ENCODE measurements around the gene MCU. TPM values are rescaled to one million over a fixed set of nuclear protein-coding genes. Genes with fewer than 3 reads are reported as not detected.

Gene MCU
- total RNA-seq, 1 experiment from 2014 or later, result 37.2 TPM

DNA sequence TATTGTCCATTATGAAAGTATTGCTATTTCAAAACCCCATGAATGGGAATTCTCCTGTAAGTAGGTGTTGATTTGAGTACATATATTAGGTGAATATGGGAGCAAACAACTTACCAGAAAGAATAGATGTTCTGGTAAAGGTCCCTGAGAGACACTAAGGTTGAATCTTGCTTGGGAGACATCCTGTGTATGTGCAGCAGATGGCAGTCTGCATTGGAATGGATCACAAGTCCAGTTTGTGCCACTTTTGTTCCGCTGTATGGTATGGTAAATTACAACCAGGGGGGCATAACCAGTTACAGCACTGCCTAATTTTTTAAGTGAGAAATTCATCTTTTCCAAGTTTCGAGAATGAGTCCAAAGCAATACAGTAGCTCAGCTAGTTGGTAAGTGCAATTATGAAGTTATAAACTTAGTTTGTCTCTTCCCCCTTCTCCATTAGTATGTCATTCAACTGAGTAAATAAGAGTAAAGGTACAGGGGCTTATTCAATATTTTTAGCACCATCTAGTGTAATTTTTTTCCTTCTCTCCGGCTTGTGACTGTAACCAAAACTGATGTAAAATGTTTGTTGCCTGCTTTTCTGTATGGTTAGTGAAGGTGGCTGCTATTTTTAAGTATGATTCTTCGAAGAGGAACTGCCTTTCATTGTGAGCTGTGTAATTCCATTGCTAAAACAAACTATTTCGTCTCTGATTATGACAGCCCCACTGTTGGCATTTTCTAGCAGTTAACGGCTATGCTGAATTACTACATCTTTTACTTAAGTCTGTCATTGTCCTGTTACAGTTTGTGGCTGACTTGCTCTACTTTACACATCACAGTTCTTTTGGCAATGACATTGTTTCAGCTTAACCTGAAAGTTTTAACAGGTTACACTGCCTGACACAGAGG lies 2.8 kb downstream of the MCU start:
- Mint-ChIP-seq H3K27me3 (ENCODE audit: low read depth) (no peaks in the 10 kb centered on the region), H3K4me3 (no peak overlapping the region), H3K36me3 (no peaks in the 10 kb centered on the region), H3K9me3 (no peaks in the 10 kb centered on the region), H3K27ac (peak overlapping the region; percentile 28; the same call in 1 of the 2 replicates), H3K4me1 (peaks cover 25% of the 10 kb centered on the region)
- no peak for ATAC-seq
- CTCF ChIA-PET, result interaction anchor here (0.9 to 1.2 kb wide), 4 partner anchors 12 to 319 kb away, joined by 3 to 5 read pairs (median 4); no protein-coding TSS in a partner anchor
- TF ChIP-seq FOXK1 (CRISPR knock-in tag; IDR thresholded peaks at IDR 0.05), result no peak
- TF ChIP-seq EMX1 (CRISPR knock-in tag; IDR thresholded peaks at IDR 0.05), result no peak
- no peak for TF ChIP-seq MLX (CRISPR knock-in tag; IDR thresholded peaks at IDR 0.05)
- no peak for TF ChIP-seq JAZF1 (CRISPR knock-in tag; IDR thresholded peaks at IDR 0.05)
- no peak for TF ChIP-seq ATF6 (CRISPR knock-in tag; IDR thresholded peaks at IDR 0.05)
- TF ChIP-seq, protein P1, sequence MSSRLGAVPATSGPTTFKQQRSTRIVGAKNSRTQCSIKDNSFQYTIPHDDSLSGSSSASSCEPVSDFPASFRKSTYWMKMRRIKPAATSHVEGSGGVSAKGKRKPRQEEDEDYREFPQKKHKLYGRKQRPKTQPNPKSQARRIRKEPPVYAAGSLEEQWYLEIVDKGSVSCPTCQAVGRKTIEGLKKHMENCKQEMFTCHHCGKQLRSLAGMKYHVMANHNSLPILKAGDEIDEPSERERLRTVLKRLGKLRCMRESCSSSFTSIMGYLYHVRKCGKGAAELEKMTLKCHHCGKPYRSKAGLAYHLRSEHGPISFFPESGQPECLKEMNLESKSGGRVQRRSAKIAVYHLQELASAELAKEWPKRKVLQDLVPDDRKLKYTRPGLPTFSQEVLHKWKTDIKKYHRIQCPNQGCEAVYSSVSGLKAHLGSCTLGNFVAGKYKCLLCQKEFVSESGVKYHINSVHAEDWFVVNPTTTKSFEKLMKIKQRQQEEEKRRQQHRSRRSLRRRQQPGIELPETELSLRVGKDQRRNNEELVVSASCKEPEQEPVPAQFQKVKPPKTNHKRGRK (CRISPR knock-in tag; IDR thresholded peaks at IDR 0.05; ENCODE audit: borderline replicate concordance), result no peak
- TF ChIP-seq, protein P2, sequence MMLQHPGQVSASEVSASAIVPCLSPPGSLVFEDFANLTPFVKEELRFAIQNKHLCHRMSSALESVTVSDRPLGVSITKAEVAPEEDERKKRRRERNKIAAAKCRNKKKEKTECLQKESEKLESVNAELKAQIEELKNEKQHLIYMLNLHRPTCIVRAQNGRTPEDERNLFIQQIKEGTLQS (CRISPR knock-in tag; conservative IDR thresholded peaks at IDR 0.05), result no peak
- no peak for TF ChIP-seq ATF2 (CRISPR knock-in tag; IDR thresholded peaks at IDR 0.05; ENCODE audit: borderline replicate concordance, low read depth)
- no peak for TF ChIP-seq TCF7 (CRISPR knock-in tag; IDR thresholded peaks at IDR 0.05; ENCODE audit: low read depth)
- no peak for TF ChIP-seq USF1 (CRISPR knock-in tag; IDR thresholded peaks at IDR 0.05)
- no peak for TF ChIP-seq ZNF232 (CRISPR knock-in tag; IDR thresholded peaks at IDR 0.05)
- no peak for TF ChIP-seq GTF2I (CRISPR knock-in tag; conservative IDR thresholded peaks at IDR 0.05)
- TF ChIP-seq ZBTB21 (CRISPR knock-in tag; IDR thresholded peaks at IDR 0.05; ENCODE audit: borderline replicate concordance), result no peak
- TF ChIP-seq RELA (CRISPR knock-in tag; IDR thresholded peaks at IDR 0.05; ENCODE audit: borderline replicate concordance), result no peak
- TF ChIP-seq FOXP1 (CRISPR knock-in tag; IDR thresholded peaks at IDR 0.05; ENCODE audit: borderline replicate concordance), result no peak
- no peak for TF ChIP-seq JUN (CRISPR knock-in tag; IDR thresholded peaks at IDR 0.05)
- TF ChIP-seq ESRRA (CRISPR knock-in tag; IDR thresholded peaks at IDR 0.05; ENCODE audit: borderline replicate concordance), result no peak
- TF ChIP-seq ZNF263 (CRISPR knock-in tag; IDR thresholded peaks at IDR 0.05; ENCODE audit: low read depth), result no peak
- TF ChIP-seq RORB (CRISPR knock-in tag; IDR thresholded peaks at IDR 0.05), result no peak
- DNase-seq (ENCODE audit: low spot score), result no peak
- POLR2A ChIA-PET, result no interaction called here
